Upper lobe of left lung (tissue), 6 donors: ENCODE data around the gene PI16. TPM values are rescaled to one million over a fixed set of nuclear protein-coding genes. Genes with fewer than 3 reads are reported as not detected.

Experiments used
- ATAC-seq, 2 donors: fragments of 200-7000 bp; cut with Tn5 transposase; one replicate each; pipeline ENCODE4 v1.9.1; 2022; ENCODE audit warnings: mild to moderate bottlenecking in 2 of 2, moderate library complexity in 2 of 2; ENCODE audit not compliant: low FRiP score in 2 of 2
- DNase-seq, 2 donors: peaks; one replicate each; pipeline ENCODE4 v3.0.0-alpha.2; 2019 to 2020
- H3K27ac ChIP-seq, 4 donors: fragments of 200-600 bp; sonication (generic); one replicate each; pipeline ENCODE4 v1.5.1; 2016 to 2019
- H3K27me3 ChIP-seq, 4 donors: fragments of 200-600 bp; sonication (generic); one replicate each; pipeline ENCODE4 v1.5.1; 2017 to 2019
- H3K36me3 ChIP-seq, 4 donors: fragments of 200-600 bp; sonication (generic); one replicate each; pipeline ENCODE4 v1.5.1; 2016 to 2019
- H3K4me1 ChIP-seq, 4 donors: fragments of 200-600 bp; sonication (generic); one replicate each; pipeline ENCODE4 v1.5.1; 2018 to 2019
- H3K4me3 ChIP-seq, 4 donors: fragments of 200-600 bp; sonication (generic); one replicate each; pipeline ENCODE4 v1.5.1; 2017 to 2019; ENCODE audit warnings: mild to moderate bottlenecking in 2 of 4, moderate library complexity in 1 of 4
- H3K9me3 ChIP-seq, 4 donors: fragments of 200-600 bp; sonication (generic); one replicate each; pipeline ENCODE4 v1.5.1; 2018 to 2019
- CTCF ChIP-seq, 6 experiments: fragments of 450-650 bp in 4 of 6; fragments of 200-600 bp in 2 of 6; sonication (generic) in 2 of 6; IDR thresholded peaks; one replicate each; pipeline ENCODE4 v1.5.1; 2016 to 2019; ENCODE audit warnings: antibody characterized with exemption in 6 of 6
- EP300 ChIP-seq, 4 donors: sonication (generic); formaldehyde crosslinking; IDR thresholded peaks; one replicate each; pipeline ENCODE4 v1.5.1; 2017; ENCODE audit warnings: antibody characterized with exemption in 4 of 4, control low read depth in 2 of 4
- POLR2A ChIP-seq, 4 donors: fragments of 450-650 bp; IDR thresholded peaks; one replicate each; pipeline ENCODE4 v1.5.1; 2016 to 2017; ENCODE audit warnings: antibody characterized with exemption in 4 of 4, mild to moderate bottlenecking in 2 of 4
- POLR2AphosphoS5 ChIP-seq, 2 donors: sonication (generic); formaldehyde crosslinking; IDR thresholded peaks; one replicate each; pipeline ENCODE4 v1.5.1; 2017; ENCODE audit warnings: antibody characterized with exemption in 2 of 2
- WGBS, 2 donors: methylation state at CpG; one replicate each; pipeline ENCODE4 v1.1.5; 2017 to 2018; 5-methylcytosine and 5-hydroxymethylcytosine counted together
- total RNA-seq, 6 donors: library from RNA; depleted of rRNA in 4 of 6; stranded (reverse); fragments of >200 nt in 4 of 6; gene quantifications; one replicate each; pipeline versions ENCODE4 v1.1.0 to v1.2.1, GENCODE V29; 2016 to 2021
- donor health status: DM: no; HTN: no; CAD: no; lungs with moderate emphysema.
- donor health status: DM: no; HTN: yes; CAD: no; lungs with severe emphysema.

PI16 gene
- total RNA-seq, 6 donors from 2014 or later = 0.44 to 78.9 (median 4.7) TPM; not detected in 1

GRCh38 chr6:36970892-36971842, 16.6 kb downstream of the PI16 start:
- no peak for ATAC-seq
- Histone ChIP-seq H3K36me3 (peaks cover 74 to 97% (median 93%) of the 10 kb centered on the region in 4 donors), H3K27me3 (no peaks in the 10 kb centered on the region), H3K9me3 (no peaks in the 10 kb centered on the region), H3K4me3 (no peak overlapping the region), H3K4me1 (peaks cover 0 to 35% (median 6%) of the 10 kb centered on the region in 4 donors), H3K27ac (peak overlapping the region in 3 of 4 donors; percentile 55 to 72 (median 67))
- TF ChIP-seq EP300 (IDR thresholded peaks at IDR 0.05) = no peak
- TF ChIP-seq CTCF (IDR thresholded peaks at IDR 0.05) = no peak
- no peak for TF ChIP-seq POLR2AphosphoS5 (IDR thresholded peaks at IDR 0.05)
- TF ChIP-seq POLR2A (IDR thresholded peaks at IDR 0.05) = no peak
- 78 to 87% methylated on average over 13 to 17 of the region's 17 CpGs for WGBS, 2 donors
- DNase-seq = no peak

GRCh38 chr6:36971921-36972673, 17.6 kb downstream of the PI16 start:
- DNase-seq = no peak
- Histone ChIP-seq H3K36me3 (peaks cover 83 to 100% (median 97%) of the 10 kb centered on the region in 4 donors), H3K4me1 (peaks cover 0 to 35% (median 6%) of the 10 kb centered on the region in 4 donors), H3K27ac (peak overlapping the region in 3 of 4 donors; percentile 55 to 72 (median 67)), H3K27me3 (no peaks in the 10 kb centered on the region), H3K9me3 (no peaks in the 10 kb centered on the region), H3K4me3 (no peak overlapping the region)
- WGBS, 2 donors = 64 to 73% methylated on average over 11 to 14 of the region's 14 CpGs
- no peak for ATAC-seq
- TF ChIP-seq EP300 (IDR thresholded peaks at IDR 0.05) (no peak), POLR2AphosphoS5 (IDR thresholded peaks at IDR 0.05) (no peak), CTCF (IDR thresholded peaks at IDR 0.05) (no peak)

GRCh38 chr6:36973190-36973589, 18.7 kb downstream of the PI16 start:
- H3K36me3 ChIP-seq = peaks cover 85 to 100% (median 99%) of the 10 kb centered on the region in 4 donors
- 87 to 89% methylated on average over 1 of the region's 1 CpG for WGBS, 2 donors

GRCh38 chr6:36973647-36974046, 19.1 kb downstream of the PI16 start:
- H3K27me3 ChIP-seq = no peaks in the 10 kb centered on the region
- DNase-seq = no peak
- no peaks in the 10 kb centered on the region for H3K9me3 ChIP-seq
- peaks cover 83 to 100% (median 99%) of the 10 kb centered on the region in 4 donors for H3K36me3 ChIP-seq
- H3K4me3 ChIP-seq = no peak overlapping the region
- no peak overlapping the region for H3K27ac ChIP-seq
- peaks cover 0 to 23% (median 6%) of the 10 kb centered on the region in 4 donors for H3K4me1 ChIP-seq
- 74 to 97% methylated on average over 4 of the region's 4 CpGs for WGBS, 2 donors
- no peak for TF ChIP-seq POLR2A (IDR thresholded peaks at IDR 0.05)
- no peak for TF ChIP-seq CTCF (IDR thresholded peaks at IDR 0.05)
- TF ChIP-seq POLR2AphosphoS5 (IDR thresholded peaks at IDR 0.05) = no peak
- TF ChIP-seq EP300 (IDR thresholded peaks at IDR 0.05) = no peak
- ATAC-seq = no peak

More at GRCh38 chr6:36973190-36973589, 18.7 kb downstream of the PI16 start:
- no peak for DNase-seq
- Histone ChIP-seq H3K27ac (no peak overlapping the region), H3K4me3 (no peak overlapping the region), H3K9me3 (no peaks in the 10 kb centered on the region), H3K27me3 (no peaks in the 10 kb centered on the region), H3K4me1 (peaks cover 0 to 28% (median 6%) of the 10 kb centered on the region in 4 donors)
- TF ChIP-seq POLR2AphosphoS5 (IDR thresholded peaks at IDR 0.05) = no peak
- TF ChIP-seq POLR2A (IDR thresholded peaks at IDR 0.05) = no peak
- no peak for TF ChIP-seq EP300 (IDR thresholded peaks at IDR 0.05)
- no peak for TF ChIP-seq CTCF (IDR thresholded peaks at IDR 0.05)
- no peak for ATAC-seq
